Loucy (cell line): Measurements from ENCODE around the gene CD151.

Source experiments
- H2AFZ ChIP-seq: fragments of 200-600 bp; sonication (generic); 2 replicates; pipeline ENCODE4 v1.6.0; 2016; ENCODE audit warnings: antibody characterized with exemption, mild to moderate bottlenecking, low read length, moderate library complexity
- H3F3A ChIP-seq: fragments of 200-600 bp; 2 replicates; pipeline ENCODE4 v1.6.0; 2016; ENCODE audit warnings: antibody characterized with exemption, low read depth, mild to moderate bottlenecking
- H3K27me3 ChIP-seq: fragments of 200-600 bp; sonication (generic); 2 replicates; pipeline ENCODE4 v1.6.1; 2014; ENCODE audit warnings: low read length, mild to moderate bottlenecking; ENCODE audit not compliant: insufficient read depth, poor library complexity, severe bottlenecking
- H3K36me3 ChIP-seq: fragments of 200-600 bp; sonication (generic); 2 replicates; pipeline ENCODE4 v1.6.1; 2016; ENCODE audit warnings: low read length; ENCODE audit not compliant: insufficient read depth
- H3K4me1 ChIP-seq: fragments of 200-600 bp; sonication (generic); 2 replicates; pipeline ENCODE4 v1.5.1; 2014; ENCODE audit warnings: low read length, mild to moderate bottlenecking; ENCODE audit not compliant: insufficient read depth, poor library complexity, severe bottlenecking
- H3K4me2 ChIP-seq: fragments of 200-600 bp; sonication (generic); 2 replicates; pipeline ENCODE4 v1.6.0; 2014; ENCODE audit warnings: antibody characterized with exemption, low read length, low read depth, mild to moderate bottlenecking; ENCODE audit not compliant: poor library complexity, severe bottlenecking
- H3K4me3 ChIP-seq: fragments of 200-600 bp; sonication (generic); 2 replicates; pipeline ENCODE4 v1.5.1; 2014; ENCODE audit warnings: low read length, mild to moderate bottlenecking, mixed read lengths; ENCODE audit not compliant: poor library complexity, severe bottlenecking
- H3K79me2 ChIP-seq: fragments of 200-600 bp; sonication (generic); 2 replicates; pipeline ENCODE4 v1.6.1; 2014; ENCODE audit warnings: low read length; ENCODE audit not compliant: insufficient read depth
- H3K9ac ChIP-seq: fragments of 200-600 bp; sonication (generic); 2 replicates; pipeline ENCODE4 v1.6.0; 2014; ENCODE audit warnings: mild to moderate bottlenecking, low read depth, low read length, moderate library complexity; ENCODE audit not compliant: poor library complexity, severe bottlenecking
- H3K9me2 ChIP-seq: fragments of 200-600 bp; sonication (generic); replicated peaks from 2 replicates; pipeline ENCODE4 v1.6.1; 2016; ENCODE audit warnings: low read depth, low read length, mixed read lengths
- H3K9me3 ChIP-seq: fragments of 200-600 bp; sonication (generic); 2 replicates; pipeline ENCODE4 v1.6.1; 2014; ENCODE audit warnings: mild to moderate bottlenecking, antibody characterized with exemption, low read length, low read depth; ENCODE audit not compliant: insufficient read depth
- H4K20me1 ChIP-seq: fragments of 200-600 bp; sonication (generic); 2 replicates; pipeline ENCODE4 v1.6.0; 2014; ENCODE audit warnings: antibody characterized with exemption, low read length, mild to moderate bottlenecking; ENCODE audit not compliant: insufficient read depth, poor library complexity, severe bottlenecking
- EZH2phosphoT487 ChIP-seq: fragments of 200-600 bp; IDR thresholded peaks from 2 replicates; pipeline ENCODE4 v1.6.1; 2018; ENCODE audit warnings: antibody characterized with exemption, mild to moderate bottlenecking, moderate library complexity, borderline replicate concordance
- TF ChIP-seq, protein P1 (sequence below): fragments of 200-600 bp; sonication (generic); conservative IDR thresholded peaks from 2 replicates; pipeline ENCODE4 v1.5.1; 2014; ENCODE audit warnings: mild to moderate bottlenecking, antibody characterized with exemption, low read length

Gene CD151

DNA sequence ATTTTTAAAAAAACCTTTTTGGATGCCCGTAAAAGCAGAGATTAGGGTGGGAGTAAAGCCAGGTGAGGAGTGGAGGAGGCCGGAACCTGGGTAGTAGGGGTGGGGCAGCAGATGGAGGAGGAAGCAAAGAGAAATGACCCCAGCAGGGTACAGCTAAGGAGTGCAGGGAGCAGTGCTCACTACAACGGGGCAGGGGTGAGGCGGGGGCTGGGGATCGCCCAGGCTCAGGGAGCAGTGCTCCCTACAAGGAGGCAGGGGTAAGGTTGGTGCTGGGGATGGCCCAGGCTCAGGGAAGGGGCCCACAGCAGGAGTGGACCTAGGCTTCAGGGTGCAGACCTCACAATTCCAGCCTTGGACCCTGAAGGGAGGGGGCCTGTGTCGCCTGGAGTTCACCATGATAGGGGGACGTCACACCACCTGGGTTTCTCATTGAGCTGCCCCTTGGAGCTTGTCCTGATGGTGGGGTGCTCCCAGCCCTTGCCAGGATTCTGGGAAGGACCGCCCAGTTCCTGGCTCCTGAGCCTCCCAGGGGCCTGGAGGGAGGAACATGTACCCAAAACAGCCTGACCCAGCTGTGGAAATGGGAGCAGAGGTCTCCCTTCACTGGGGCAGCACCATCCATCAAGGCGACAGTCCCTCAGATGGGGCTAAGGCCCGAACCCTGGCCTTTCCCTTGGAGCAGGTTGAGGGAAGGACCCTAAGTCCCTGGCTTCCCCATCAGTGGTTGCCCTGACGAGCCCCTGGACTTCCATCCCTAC is 16.9 kb upstream of the CD151 start:
- no peak overlapping the region for H3K9ac ChIP-seq
- H3K36me3 ChIP-seq = peaks cover 20% of the 10 kb centered on the region; the same call in 1 of the 2 replicates
- H2AFZ ChIP-seq = no peak overlapping the region

DNA sequence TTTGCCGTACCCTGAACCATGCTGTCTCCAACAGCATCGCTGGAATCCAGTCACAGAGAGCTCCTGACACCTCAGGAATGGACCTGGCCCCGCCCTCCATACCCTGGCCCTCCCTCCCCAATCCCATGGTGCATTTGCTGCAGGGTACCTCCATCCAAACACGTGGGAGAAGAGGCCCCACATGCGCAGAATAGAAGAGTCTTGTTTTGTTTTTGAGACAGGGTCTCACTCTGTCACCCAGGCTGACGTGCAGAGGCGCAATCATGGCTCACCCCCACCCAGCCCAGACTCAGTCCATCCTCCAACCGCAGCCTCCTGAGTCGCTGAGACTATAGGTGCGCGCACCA is 16.3 kb upstream of the CD151 start:
- H3K27me3 ChIP-seq = no peaks in the 10 kb centered on the region
- no peak for TF ChIP-seq EZH2phosphoT487
- TF ChIP-seq, protein P1, sequence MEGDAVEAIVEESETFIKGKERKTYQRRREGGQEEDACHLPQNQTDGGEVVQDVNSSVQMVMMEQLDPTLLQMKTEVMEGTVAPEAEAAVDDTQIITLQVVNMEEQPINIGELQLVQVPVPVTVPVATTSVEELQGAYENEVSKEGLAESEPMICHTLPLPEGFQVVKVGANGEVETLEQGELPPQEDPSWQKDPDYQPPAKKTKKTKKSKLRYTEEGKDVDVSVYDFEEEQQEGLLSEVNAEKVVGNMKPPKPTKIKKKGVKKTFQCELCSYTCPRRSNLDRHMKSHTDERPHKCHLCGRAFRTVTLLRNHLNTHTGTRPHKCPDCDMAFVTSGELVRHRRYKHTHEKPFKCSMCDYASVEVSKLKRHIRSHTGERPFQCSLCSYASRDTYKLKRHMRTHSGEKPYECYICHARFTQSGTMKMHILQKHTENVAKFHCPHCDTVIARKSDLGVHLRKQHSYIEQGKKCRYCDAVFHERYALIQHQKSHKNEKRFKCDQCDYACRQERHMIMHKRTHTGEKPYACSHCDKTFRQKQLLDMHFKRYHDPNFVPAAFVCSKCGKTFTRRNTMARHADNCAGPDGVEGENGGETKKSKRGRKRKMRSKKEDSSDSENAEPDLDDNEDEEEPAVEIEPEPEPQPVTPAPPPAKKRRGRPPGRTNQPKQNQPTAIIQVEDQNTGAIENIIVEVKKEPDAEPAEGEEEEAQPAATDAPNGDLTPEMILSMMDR = no peak
- H3K9me2 ChIP-seq = no peaks in the 10 kb centered on the region
- peaks cover 20% of the 10 kb centered on the region; the same call in 1 of the 2 replicates for H3K36me3 ChIP-seq
- H3K4me3 ChIP-seq = no peak overlapping the region
- peaks cover 34% of the 10 kb centered on the region for H4K20me1 ChIP-seq
- H3K79me2 ChIP-seq = peaks cover 35% of the 10 kb centered on the region
- no peaks in the 10 kb centered on the region for H3K9me3 ChIP-seq
- H3K4me2 ChIP-seq = no peak overlapping the region
- H3K9ac ChIP-seq = no peak overlapping the region
- H3K4me1 ChIP-seq = peaks cover 21% of the 10 kb centered on the region
- no peak overlapping the region for H2AFZ ChIP-seq
- H3F3A ChIP-seq = no peaks in the 10 kb centered on the region

More for the DNA sequence above, 16.9 kb upstream of the CD151 start:
- Histone ChIP-seq H3K79me2 (peaks cover 35% of the 10 kb centered on the region), H3K27me3 (no peaks in the 10 kb centered on the region), H3K4me2 (no peak overlapping the region), H4K20me1 (peaks cover 34% of the 10 kb centered on the region), H3F3A (no peaks in the 10 kb centered on the region), H3K9me2 (no peaks in the 10 kb centered on the region), H3K9me3 (no peaks in the 10 kb centered on the region), H3K4me3 (no peak overlapping the region), H3K4me1 (peaks cover 22% of the 10 kb centered on the region)
- TF ChIP-seq EZH2phosphoT487 = no peak
- TF ChIP-seq, protein P1 = no peak

DNA sequence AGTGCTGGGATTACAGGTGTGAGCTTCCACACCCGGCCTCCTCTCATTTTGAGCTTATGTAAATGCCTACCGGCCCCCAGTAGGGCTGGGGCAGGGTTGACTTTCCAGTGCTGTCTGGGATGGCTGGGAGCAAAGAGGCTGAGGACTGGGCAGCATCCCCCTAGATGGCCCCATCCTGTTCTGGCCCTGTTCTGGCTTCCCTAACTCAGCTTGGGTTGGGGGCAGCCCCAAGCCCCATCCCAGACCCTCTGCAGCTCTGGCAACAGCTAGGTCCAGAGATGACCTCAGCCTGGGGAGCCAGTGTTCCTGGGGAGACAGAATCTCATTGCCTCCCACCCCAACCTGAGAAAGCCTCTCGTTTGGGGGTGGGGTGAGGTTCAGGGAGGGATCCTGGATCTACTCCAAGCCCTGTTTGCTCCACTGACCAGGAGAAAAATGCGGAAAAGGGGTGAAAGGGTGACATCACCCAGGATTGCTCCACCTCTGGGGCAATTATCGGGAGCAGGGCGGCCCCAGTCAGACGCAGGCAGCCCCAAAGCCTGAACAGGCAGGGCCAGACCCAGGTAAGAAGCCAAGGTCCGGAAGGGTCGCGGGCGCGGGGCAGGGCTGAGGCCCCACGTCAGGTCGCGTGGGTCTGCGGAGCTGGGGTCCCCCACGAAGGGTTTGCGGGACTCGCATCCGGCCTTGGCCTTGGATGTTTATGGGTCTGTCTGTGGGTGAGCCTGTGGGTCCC is 14.2 kb upstream of the CD151 start, which contains the start of gene PNPLA2:
TSS of gene PNPLA2 (plus strand) at position 519 of the 733 bp plus-strand sequence. CDS start 805 bp downstream, outside the sequence.
- Histone ChIP-seq H3F3A (no peaks in the 10 kb centered on the region), H3K9me3 (no peaks in the 10 kb centered on the region), H3K36me3 (peaks cover 1% of the 10 kb centered on the region; the same call in 1 of the 2 replicates), H3K4me2 (peak within 1 kb of the TSS; percentile 97), H3K27me3 (no peaks in the 10 kb centered on the region), H4K20me1 (peaks cover 27% of the 10 kb centered on the region), H3K4me1 (peaks cover 14% of the 10 kb centered on the region), H3K79me2 (peaks cover 25% of the 10 kb centered on the region), H3K9ac (peak within 1 kb of the TSS; percentile 81), H3K9me2 (no peaks in the 10 kb centered on the region), H3K4me3 (peak within 1 kb of the TSS; percentile 89), H2AFZ (peak within 1 kb of the TSS; percentile 42; the same call in 1 of the 2 replicates)
- TF ChIP-seq EZH2phosphoT487 = no peak
- TF ChIP-seq, protein P1 = no peak
